Measurements from ENCODE around the gene EDIL3. TPM values are rescaled to one million over a fixed set of nuclear protein-coding genes. Genes with fewer than 3 reads are reported as not detected.

Gene EDIL3
- total RNA-seq, 2 experiments from 2014 or later = not detected

DNA sequence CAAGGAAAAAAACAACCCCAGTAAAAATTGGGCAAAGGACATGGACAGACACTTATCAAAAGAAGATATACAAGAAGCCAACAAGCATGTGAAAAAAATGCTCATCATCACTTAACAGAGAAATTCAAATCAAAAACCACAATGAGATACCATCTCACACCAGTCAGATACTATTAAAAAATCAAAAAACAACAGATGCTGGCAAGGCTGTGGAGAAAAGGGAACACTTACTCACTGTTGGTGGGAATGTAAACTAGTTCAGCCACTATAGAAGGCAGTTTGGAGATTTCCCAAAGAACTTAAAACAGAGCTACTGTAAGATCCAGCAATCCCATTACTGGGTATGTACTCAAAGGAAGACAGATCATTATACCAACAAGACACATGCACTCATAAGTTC lies 157.4 kb downstream of the EDIL3 start:
- TF ChIP-seq EZH2phosphoT487 (IDR thresholded peaks at IDR 0.05; ENCODE audit: borderline replicate concordance, low read depth, low read length) = no peak
- TF ChIP-seq, protein P1, sequence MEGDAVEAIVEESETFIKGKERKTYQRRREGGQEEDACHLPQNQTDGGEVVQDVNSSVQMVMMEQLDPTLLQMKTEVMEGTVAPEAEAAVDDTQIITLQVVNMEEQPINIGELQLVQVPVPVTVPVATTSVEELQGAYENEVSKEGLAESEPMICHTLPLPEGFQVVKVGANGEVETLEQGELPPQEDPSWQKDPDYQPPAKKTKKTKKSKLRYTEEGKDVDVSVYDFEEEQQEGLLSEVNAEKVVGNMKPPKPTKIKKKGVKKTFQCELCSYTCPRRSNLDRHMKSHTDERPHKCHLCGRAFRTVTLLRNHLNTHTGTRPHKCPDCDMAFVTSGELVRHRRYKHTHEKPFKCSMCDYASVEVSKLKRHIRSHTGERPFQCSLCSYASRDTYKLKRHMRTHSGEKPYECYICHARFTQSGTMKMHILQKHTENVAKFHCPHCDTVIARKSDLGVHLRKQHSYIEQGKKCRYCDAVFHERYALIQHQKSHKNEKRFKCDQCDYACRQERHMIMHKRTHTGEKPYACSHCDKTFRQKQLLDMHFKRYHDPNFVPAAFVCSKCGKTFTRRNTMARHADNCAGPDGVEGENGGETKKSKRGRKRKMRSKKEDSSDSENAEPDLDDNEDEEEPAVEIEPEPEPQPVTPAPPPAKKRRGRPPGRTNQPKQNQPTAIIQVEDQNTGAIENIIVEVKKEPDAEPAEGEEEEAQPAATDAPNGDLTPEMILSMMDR (conservative IDR thresholded peaks at IDR 0.05; ENCODE audit: low read length) = no peak
- no peaks in the 10 kb centered on the region; the same call in 1 of the 2 replicates for H3K9me2 ChIP-seq (ENCODE audit: insufficient read depth, low read length)
- no peak overlapping the region for H3K4me3 ChIP-seq (ENCODE audit: low read depth, low read length, poor library complexity, severe bottlenecking)
- H4K20me1 ChIP-seq (ENCODE audit: insufficient read depth, low read length) = no peaks in the 10 kb centered on the region
- H2AFZ ChIP-seq (ENCODE audit: low read length) = no peak overlapping the region
- intact Hi-C loops (cut with micrococcal nuclease; ENCODE audit: unreplicated experiment) = no loop called here
- no peak for DNase-seq (ENCODE audit: low spot score)
- no peak overlapping the region for H3K27ac ChIP-seq (ENCODE audit: low read depth, low read length, poor library complexity, severe bottlenecking)
- BruUV-seq (replicated peaks) = no TSS peak
- ChIA-PET POLR2A (no interaction called here), CTCF (ENCODE audit: unreplicated experiment) (no interaction called here)
- H3K4me2 ChIP-seq (ENCODE audit: low read length) = no peak overlapping the region
- no peaks in the 10 kb centered on the region for H3K36me3 ChIP-seq (ENCODE audit: insufficient read depth, low read length)
- H3K4me1 ChIP-seq (ENCODE audit: insufficient read depth, low read length, poor library complexity, severe bottlenecking) = no peaks in the 10 kb centered on the region
- H3K9me3 ChIP-seq (ENCODE audit: low read length) = no peaks in the 10 kb centered on the region
- no peaks in the 10 kb centered on the region for H3K79me2 ChIP-seq (ENCODE audit: insufficient read depth, low read depth, low read length)

DNA sequence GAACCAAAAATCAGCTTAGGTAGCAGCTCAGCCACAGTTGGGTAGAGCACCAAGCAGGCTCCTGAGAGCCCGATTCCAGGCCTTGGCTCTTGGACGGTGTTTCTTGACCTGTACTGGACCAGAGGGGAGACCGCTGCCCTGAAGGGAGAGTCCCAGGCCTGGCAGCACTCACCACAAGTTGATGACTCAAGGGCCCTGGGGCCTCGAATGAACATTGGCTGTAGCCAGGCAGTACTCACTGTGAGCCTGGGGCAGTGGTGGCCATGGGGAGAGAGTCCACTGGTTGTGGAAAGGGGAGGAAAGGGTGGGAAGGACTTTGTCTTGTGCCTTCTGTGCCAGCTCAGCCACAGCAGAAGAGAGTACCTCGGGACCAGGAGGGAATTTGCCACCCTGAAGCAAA lies 166.1 kb downstream of the EDIL3 start:
- Histone ChIP-seq H3K4me2 (ENCODE audit: low read length) (no peak overlapping the region), H3K36me3 (ENCODE audit: insufficient read depth, low read length) (no peaks in the 10 kb centered on the region), H3K27ac (ENCODE audit: low read depth, low read length, poor library complexity, severe bottlenecking) (no peak overlapping the region), H3K9me3 (ENCODE audit: low read length) (no peaks in the 10 kb centered on the region), H3K4me1 (ENCODE audit: insufficient read depth, low read length, poor library complexity, severe bottlenecking) (no peaks in the 10 kb centered on the region), H2AFZ (ENCODE audit: low read length) (no peak overlapping the region), H3K4me3 (ENCODE audit: low read depth, low read length, poor library complexity, severe bottlenecking) (no peak overlapping the region), H3K79me2 (ENCODE audit: insufficient read depth, low read depth, low read length) (no peaks in the 10 kb centered on the region), H4K20me1 (ENCODE audit: insufficient read depth, low read length) (no peaks in the 10 kb centered on the region), H3K9me2 (ENCODE audit: insufficient read depth, low read length) (no peaks in the 10 kb centered on the region)
- CTCF ChIA-PET (ENCODE audit: unreplicated experiment) = no interaction called here
- TF ChIP-seq, protein P1 (conservative IDR thresholded peaks at IDR 0.05; ENCODE audit: low read length) = no peak
- no TSS peak for BruUV-seq (replicated peaks)
- POLR2A ChIA-PET = no interaction called here
- intact Hi-C loops (cut with micrococcal nuclease; ENCODE audit: unreplicated experiment) = no loop called here
- no peak for DNase-seq (ENCODE audit: low spot score)

DNA sequence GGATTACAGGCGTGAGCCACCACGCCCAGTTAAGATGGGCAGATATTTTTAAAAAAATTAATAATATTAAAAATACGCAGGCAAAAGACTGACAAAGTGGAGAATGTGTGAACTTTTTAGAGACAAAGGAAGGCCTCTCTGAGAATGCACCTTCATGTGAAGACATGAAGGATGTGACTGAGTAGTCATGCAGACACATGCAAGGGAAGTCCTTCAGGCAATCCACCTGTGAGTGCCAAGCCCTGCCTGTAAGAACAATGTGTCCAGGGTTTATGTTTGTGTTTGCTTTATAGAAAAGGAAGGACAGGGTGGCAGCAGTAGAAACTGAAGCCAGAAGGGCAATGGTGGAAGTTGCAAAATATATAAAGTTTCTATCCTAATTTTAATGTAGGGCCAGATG lies 169.2 kb downstream of the EDIL3 start:
- intact Hi-C loops (cut with micrococcal nuclease; ENCODE audit: unreplicated experiment) = no loop called here
- no peaks in the 10 kb centered on the region for H3K79me2 ChIP-seq (ENCODE audit: insufficient read depth, low read depth, low read length)
- BruUV-seq (replicated peaks) = no TSS peak
- H3K9me2 ChIP-seq (ENCODE audit: insufficient read depth, low read length) = no peaks in the 10 kb centered on the region
- POLR2A ChIA-PET = no interaction called here
- DNase-seq (ENCODE audit: low spot score) = no peak
- no peak overlapping the region for H3K4me3 ChIP-seq (ENCODE audit: low read depth, low read length, poor library complexity, severe bottlenecking)
- no peak for TF ChIP-seq EZH2phosphoT487 (IDR thresholded peaks at IDR 0.05; ENCODE audit: borderline replicate concordance, low read depth, low read length)
- TF ChIP-seq, protein P1 (conservative IDR thresholded peaks at IDR 0.05; ENCODE audit: low read length) = no peak
- H3K27ac ChIP-seq (ENCODE audit: low read depth, low read length, poor library complexity, severe bottlenecking) = no peak overlapping the region
- CTCF ChIA-PET (ENCODE audit: unreplicated experiment) = no interaction called here
- no peak overlapping the region for H2AFZ ChIP-seq (ENCODE audit: low read length)
- H3K9me3 ChIP-seq (ENCODE audit: low read length) = no peaks in the 10 kb centered on the region
- no peaks in the 10 kb centered on the region for H3K36me3 ChIP-seq (ENCODE audit: insufficient read depth, low read length)
- no peaks in the 10 kb centered on the region for H3K4me1 ChIP-seq (ENCODE audit: insufficient read depth, low read length, poor library complexity, severe bottlenecking)
- H3K4me2 ChIP-seq (ENCODE audit: low read length) = no peak overlapping the region
- no peaks in the 10 kb centered on the region for H4K20me1 ChIP-seq (ENCODE audit: insufficient read depth, low read length)
